ENCODE measurements around the gene RTN4RL1.

- TF ChIP-seq CTCF (IDR thresholded peaks at IDR 0.05; ENCODE audit: low read depth, low read length) (no peak), MAX (IDR thresholded peaks at IDR 0.05; ENCODE audit: low read depth, low read length) (no peak), POLR2A (IDR thresholded peaks at IDR 0.05; ENCODE audit: extremely low read depth, insufficient read length) (no peak), MYC (IDR thresholded peaks at IDR 0.05; ENCODE audit: low read depth, low read length) (no peak)
Observed at GRCh38 chr17:2028234-2028614, 3.1 kb upstream of the RTN4RL1 start.
